GM21576 (cell line): ENCODE measurements around the gene FAM184A.
"Not testable (repeated sequence)": the region's sequence is repeated elsewhere in the genome, so short reads cannot be mapped to it uniquely, and the experiment has no call there.

Experiments used
- ATAC-seq: cut with Tn5 transposase; IDR thresholded peaks from one replicate; pipeline ENCODE4 v1.9.1; 2021; ENCODE audit warnings: mild to moderate bottlenecking, moderate library complexity; ENCODE audit not compliant: unreplicated experiment

FAM184A gene

DNA sequence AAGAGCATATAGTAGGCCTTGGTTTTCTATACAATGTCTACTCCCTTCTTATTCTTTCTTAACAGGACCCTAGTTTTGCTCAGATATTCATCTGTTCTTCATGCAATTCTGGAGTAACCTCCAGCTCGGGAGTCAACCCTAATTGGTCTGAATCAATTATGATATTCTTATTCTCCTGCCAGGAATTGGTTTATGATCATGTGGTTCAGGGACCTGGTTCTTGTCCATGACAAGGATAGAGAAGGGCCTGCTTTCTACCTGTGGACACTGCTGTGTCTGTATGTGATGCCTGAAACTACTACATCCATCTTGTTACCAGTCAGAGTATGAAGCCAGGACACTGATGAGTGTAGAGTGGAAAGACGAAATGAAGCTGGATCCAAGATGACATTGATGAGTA is 24.4 kb upstream of the FAM184A start:
- ATAC-seq, result no peak

DNA sequence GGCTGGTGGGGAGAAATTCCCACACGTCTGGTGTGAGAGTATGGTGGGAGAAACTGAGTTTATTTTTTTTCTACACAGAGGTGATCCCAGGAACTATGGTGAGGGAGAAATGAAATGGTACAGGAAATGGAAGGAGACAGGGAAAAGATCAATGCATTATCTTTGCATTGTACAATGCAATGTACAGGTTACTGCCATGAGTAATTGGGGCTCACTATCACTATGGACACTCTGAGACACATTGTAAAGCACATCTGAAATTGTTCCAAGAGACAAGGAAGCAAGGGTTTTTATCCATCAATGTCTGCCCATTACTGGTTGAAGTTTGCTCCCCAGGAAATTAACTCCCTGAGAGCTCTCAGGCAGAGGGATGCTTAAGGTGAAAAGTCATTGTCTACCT is 21.7 kb upstream of the FAM184A start:
- no peak for ATAC-seq

DNA sequence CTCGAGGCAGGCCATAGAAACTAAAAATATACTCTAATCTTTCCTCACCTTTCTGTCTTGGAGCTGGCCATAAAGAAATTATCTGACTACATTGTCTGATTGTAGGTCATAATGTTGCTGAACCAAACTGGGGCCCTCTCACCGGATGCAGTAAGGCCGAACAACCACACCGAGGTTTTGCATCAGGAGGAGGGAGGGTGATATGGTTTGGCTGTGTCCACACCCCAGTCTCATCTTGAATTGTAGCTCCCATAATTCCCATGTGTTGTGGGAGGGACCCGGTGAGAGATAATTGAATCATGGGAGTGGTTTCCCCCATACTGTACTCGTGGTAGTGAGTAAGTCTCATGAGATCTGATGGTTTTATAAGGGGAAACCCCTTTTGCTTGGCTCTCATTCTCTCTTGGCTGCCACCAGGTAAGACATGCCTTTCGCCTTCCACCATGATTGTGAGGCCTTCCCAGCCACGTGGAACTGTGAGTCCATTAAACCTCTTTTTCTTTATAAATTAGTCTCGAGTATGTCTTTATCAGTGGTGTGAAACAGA is 19.4 kb upstream of the FAM184A start:
- ATAC-seq, result not testable (repeated sequence)

DNA sequence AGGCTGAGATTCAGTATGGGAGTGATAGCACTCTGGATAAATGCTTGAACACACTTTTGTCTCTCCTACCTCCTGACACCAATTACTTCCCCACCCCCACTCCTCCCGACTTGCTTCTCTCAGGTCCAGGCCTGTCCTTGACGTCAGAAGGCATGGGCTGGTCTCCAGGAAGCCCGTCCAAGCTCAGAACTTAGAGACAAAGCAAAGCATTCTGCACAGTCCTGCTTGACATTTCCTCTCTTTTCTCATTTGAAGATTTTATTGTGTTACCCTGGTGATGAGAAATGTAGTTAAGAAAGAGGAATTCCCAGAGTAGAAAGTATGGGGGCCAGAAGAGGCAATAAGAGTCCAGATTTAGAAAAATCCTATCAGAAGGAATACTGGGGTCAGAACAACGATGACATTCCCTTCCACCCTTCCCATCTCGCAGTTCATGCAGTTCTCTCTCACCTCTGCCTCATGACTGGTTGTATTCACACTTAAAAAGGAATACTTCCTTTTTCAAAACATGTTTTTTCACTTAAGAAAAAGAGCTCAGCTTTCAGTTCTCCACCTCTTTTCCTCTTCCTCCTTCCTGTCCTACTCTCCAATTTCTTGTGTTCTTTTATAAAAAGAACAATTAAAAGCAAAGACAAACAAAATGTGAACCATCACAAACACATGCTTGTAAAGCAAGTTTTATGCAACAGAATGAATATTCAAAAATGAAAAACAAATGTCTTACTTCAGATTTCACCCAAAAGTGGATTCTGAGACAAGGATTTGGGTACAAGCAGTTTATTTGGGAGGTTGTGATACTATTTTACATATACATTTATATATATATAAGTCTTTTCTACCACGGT is 18.5 kb upstream of the FAM184A start:
- ATAC-seq, result no peak

DNA sequence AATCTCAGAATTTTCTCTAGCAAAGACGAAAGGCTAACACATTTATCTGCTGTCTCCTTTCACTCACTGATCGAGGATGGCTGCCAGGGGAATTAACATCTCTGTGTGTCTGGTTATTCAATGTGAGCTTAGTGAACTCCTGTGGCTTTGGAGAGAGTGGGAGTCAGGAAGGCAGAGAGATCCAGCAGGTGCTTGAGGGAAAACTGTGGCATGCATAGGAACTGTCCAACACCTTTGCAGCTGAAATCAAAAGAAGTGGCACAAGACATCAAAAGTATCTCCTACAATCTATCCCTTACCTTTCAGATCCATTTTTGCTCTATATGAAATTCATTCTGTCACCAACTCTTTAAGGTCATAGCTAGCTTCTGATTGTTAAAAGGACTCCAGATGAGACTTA is 11.8 kb upstream of the FAM184A start:
- no peak for ATAC-seq

DNA sequence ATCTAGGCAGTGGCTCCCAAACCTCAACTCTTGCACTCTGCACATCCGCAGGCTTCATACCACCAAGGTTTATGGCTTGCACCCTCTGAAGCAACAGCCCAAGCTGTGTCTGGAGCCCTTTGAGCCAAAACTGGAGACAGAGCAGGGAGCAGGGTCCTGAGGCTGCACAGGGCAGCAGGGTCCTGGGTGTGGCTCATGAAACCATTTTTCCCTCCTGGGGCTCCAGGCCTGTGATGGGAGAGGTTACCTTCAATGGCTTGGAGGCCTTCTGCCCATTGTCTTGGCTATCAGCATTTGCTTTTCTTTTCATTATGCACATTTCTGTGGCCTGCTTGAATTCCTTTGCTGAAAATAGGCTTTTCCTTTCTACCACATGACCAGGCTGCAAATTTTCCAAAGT is 6.3 kb upstream of the FAM184A start:
- ATAC-seq, result no peak

DNA sequence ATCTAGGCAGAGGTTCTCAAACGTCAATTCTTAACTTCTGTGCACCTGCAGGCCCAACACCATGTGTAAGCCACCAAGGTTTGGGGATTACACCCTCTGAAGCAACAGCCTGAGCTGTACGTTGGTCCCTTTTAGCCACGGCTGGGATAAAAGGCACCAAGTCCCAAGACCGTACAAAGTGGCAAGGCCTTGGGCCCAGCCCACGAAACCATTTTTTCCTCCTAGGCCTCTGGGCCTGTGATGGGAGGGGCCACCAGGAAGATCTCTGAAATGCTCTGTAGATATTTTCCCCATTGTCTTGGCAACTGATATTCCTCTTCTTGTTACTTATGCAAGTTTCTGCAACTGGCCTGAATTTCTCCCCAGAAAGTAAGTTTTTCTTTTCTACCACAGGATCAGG is 4.5 kb upstream of the FAM184A start:
- ATAC-seq, result no peak

DNA sequence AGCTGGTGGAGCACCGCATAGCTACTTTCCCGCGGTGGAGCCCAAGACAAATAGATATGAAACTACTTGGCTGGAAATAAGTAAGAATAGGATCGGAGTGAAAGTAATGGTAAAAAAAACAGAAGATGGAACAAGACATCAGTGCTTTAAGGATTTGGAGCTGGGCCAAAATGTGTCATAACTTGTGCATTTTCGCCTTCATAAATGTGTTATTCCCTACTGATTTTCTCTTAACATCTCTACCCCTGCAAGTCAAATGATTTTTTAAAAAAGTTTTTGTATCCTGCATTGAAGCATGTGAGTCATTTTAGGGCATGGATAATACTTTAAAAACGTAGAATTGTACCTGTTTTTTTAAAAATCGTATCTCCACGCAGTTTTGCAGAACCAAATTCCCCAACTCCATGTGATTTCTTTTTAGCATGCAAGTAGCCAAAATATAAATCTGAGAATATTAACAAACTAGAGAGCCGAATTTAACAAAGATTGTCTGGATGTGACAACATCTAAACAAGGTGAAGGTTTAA is 882 bp upstream of the FAM184A start:
- ATAC-seq, result no peak

DNA sequence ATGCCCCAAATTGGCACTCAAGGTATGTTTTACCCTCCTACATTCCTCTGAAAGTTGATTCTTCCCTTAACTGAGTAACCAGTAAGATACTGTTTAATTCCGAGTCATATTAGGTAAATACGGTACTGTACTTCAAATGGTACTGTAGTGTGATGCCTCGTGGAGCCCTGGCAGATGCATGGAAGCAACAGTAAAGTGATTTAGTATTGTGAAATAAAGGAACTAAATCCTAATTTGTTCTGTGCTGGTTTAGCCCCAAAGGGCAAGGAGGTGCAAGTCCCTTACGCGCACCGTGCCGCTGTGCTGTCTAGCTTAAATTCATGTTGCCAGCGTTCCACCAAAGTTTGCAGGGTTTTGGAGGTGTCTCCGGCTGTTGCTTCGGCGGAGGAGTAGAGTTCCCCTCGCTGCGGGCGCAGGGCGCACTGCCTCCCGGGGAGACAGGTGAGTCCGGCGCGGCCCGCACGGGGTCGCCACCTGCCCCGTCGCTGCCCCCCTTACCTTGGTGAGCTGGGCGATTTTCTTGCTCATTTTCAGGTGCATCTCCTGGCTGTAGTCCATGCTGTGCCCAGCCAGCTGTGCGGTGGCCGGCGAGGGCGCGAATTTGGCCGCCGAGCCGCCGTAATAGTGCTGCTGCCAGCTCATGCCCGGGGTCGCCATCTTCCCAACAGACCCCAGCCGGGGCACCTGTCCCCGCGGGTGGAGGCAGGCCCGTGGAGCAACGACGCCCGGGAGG is 655 bp downstream of the FAM184A start:
- peak; percentile 42 for ATAC-seq

DNA sequence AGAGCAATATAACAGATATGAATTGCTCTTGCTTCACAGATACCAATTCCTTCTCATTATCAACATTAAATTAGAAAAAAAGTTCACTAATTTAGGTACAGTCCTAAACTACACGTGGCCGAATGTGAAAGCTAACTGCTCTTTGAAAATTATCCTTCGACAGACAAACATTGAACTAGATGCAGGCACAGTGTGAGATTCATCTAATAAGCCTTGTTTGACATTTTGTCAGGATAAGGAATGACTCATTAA is 1.1 kb downstream of the FAM184A start:
- ATAC-seq, result no peak

DNA sequence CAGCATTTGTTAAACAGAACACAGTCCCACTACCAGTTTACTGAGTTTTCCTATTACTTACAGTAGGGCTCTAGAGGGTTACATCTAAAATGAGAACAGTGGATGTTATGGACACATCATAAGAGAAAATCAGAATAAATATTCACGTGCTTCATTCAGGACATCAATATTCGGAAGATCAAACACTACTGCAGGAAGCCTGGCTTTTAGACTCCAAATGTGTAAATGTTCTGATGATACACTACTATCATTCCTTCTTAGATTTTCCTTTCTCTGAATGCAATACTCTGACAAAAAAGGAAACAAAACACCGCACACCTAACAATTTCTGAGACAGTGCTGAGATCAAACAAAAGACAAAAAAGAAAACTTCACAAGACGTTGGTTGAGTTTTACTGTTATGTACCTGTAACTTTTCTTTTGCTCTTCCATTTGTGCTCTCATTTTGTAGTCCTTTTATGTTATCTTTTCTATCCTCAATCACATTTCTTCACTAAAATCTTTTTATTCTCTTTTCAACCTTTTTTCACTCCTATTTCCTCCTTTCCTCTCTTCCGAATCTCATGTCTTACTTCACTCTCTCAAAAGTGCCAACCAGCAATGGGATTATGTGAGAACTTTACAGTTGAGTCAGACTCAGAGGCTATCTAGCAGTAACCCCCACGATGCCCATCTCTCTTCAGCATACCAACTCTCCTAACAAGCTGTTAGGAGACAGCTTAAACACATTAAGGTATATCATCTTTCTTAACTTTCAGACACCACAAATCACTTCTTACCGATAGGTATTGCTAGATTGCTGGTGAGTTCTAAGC is 1.7 kb downstream of the FAM184A start:
- no peak for ATAC-seq

DNA sequence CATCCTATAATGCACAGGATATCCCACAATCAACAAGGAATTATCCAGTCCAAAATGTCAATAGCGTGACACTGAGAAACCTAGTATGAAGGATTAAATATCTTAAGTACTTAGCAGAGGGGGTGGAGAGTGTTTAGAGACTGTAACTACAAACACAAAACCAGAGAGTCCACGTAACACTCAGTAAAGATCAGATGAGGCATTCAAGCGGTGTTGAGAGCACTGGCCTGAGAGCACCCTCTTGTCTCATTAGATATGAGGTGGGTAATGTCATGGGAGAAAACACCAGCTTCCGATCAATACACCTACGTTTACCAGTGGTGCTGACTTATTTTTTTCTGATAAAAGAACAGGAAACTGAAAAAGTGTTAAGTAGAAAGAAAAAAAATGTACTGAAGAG is 2.3 kb downstream of the FAM184A start:
- no peak for ATAC-seq

DNA sequence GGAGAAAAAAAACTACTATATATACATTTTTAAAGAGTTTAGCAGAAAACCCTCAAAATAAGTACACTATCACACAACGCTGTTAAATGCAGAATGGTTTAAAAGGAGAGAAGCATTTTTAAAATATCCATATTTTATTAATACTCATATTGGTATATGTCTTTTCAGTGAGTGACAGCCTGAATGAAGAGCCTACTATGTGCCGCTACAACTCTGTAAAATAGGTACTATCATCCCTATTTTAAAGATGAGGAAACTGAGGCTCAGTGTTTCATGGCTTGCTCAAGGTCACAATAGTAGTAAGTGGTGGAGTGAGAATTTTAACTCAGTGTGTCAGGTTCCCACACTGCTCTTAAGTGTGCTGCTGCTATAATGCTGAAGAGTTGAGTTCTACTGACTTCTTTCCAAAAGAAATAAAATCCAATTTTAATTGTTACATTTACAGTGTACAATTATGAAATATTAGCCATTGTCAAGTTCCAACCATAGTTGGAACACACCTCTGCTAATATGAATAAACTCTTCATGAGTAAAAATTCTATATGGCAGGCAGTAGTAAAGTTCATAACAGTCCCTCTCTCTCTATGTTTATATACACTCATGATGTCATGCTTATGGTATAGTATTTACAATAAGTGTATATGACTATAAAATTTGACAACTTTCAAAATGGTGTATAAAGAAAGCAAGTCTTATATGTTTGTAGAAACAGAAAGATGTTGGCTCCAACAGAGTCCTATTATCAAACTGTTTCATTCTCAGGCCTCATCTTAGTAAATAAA is 3.1 kb downstream of the FAM184A start:
- no peak for ATAC-seq

DNA sequence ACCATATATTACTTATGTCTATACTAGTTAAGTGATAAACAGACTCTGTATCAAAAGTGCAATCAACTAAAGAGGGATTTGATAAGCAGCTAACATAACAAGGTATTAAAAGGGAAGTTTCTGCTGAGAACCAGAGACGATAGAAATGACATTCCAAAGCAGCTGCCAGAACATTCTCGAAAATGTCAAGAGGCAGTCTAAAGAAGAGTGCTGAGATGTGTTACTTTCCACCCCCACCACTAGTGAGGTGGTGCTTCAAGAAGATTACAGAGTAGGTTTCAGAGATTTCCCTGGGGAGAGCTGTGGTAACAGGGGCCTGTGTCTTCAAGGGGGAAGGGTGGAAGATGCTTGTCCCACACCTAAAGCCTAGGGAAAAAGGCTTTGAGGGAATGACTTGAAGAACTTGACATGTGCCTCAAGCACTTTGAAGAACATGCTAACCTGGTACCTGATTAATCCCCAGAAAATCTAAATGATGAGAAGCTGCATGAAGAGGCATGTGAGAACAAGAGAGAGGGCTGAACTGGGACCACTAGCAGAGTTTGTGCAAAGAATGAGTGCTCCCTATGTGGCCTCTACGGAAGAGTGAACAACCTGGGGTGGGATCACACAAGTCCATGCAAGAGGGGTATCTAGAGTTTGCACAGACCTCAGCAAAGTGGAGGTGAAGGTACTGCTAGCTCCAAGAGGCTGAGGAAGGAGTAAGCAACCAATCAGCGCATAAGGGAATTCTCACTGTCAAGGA is 5.0 kb downstream of the FAM184A start:
- no peak for ATAC-seq

DNA sequence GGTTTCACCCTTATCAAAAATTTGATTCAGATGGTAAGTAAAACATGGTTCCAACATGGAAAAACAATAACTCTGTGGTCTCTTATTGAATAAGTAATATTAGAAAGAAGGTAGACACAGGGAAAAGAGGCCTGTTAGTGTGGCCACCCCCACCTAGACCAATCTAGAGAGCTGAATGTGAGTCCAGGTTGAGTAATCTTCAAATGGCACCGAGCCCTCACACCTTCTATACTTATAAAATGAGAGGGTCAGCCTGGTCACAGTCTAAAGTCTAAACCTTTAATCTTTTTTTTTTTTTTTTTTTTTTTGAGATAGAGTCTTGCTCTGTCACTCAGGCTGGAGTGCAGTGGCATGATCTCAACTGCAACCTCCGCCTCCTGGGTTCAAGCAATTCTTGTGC is 6.9 kb downstream of the FAM184A start:
- ATAC-seq, result no peak

DNA sequence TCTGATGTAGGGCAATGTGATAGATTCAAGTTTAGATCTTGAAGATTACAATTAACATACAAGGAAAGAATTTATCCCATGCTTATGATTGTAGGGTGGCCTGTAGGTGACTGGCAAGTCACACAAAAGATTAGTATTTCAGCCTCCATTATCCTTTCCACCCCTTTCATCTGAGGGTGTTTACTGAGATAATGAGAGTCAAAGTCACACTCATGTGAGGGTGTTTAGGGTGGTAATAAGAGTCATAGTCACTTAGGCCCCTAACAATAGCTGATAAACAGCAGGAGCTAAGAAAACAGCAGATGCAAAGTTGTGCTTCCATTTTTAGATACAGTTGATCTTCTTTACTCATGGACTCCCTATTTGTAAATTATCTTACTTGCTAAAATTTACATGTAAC is 11.4 kb downstream of the FAM184A start:
- ATAC-seq, result no peak

DNA sequence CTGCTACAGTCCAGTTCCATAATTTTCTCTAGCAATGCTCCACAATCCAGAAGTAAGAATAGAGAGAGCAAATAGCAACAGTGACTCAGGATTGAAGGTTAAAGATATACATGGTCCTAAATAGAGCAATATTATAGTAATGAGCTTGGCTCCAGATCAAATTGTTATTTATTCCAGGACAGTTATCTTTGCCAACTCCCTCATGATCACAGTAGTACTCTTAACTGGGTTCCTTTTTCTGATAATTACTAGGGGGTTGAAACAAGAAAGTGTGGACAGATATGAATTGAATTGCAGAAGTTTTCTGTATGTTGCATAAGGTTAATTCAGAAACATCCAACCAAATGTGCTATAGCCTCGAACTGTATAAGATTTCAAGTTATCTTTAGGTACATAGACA is 11.9 kb downstream of the FAM184A start:
- ATAC-seq, result no peak

DNA sequence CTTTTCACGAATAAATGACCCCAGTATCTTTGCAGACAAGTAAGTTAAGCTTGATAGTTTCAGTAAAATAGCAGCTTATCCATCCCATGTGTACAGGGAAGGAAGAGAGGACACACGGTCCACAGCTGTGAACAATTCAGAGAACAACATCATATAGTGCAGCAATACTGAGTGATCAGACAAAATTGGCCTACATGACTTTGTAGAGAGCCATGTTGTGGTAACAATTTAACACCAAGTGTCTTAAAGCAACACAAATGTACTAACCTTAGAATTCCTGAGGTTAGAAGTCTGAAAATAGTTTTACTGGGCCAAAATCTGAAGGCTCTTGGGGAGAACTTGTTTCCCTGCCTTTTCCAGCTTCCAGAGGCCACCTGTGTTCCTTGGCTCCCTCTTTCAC is 12.5 kb downstream of the FAM184A start:
- no peak for ATAC-seq

DNA sequence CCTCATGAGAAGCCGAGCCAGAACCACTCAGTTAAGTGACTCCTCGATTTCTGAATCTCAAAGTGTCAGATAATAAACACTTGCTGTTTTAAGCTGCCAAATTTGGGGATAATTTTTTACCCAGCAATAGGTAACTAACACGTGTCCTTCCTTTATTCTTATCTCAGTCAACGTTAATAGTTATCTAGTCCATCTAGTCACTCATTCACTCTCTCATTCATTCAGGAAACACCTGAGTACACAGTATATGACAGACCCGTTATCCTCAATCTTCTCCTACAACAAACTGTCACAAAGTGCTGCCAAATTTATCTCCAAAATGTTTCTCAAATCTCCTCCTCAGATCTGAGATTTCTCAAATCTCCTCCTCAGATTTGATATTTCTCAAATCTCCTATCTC is 13.1 kb downstream of the FAM184A start:
- ATAC-seq, result no peak

DNA sequence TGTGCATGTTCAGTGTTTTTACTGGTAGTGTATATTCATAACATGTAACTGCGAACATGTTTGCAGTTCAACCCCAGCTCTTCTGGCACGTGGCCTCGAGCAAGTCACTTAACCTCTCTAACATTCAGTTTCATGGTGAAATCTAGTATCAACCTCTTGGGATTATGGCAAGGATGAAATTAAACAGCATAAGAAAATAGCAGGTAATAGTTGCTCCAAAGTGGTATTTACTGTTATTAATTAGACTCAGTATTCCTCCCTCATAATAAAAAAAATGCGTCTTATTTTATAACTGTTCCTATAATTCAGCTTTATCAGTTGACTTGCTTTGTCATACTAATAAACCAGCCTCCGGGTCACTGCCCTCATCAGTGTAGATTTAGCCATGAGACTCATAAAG is 15.0 kb downstream of the FAM184A start:
- ATAC-seq, result no peak
